HFF-Myc (cell line): ENCODE results near the gene NECAB2.

Experiments
- DNase-seq: peaks from one replicate; pipeline ENCODE4 v3.0.0-alpha.2; 2011; ENCODE audit warnings: low read depth; ENCODE audit errors: extremely low read depth
- H3K4me3 ChIP-seq: replicated peaks from 2 replicates; pipeline ENCODE4 v1.5.1; 2011; ENCODE audit warnings: low read depth, mild to moderate bottlenecking, control low read depth, low read length
- TF ChIP-seq, protein P1 (sequence below): IDR thresholded peaks from 2 replicates; pipeline ENCODE4 v1.5.1; 2012; ENCODE audit warnings: mild to moderate bottlenecking, low read depth, low read length, control low read depth; ENCODE audit errors: missing control alignments

The NECAB2 gene

DNA sequence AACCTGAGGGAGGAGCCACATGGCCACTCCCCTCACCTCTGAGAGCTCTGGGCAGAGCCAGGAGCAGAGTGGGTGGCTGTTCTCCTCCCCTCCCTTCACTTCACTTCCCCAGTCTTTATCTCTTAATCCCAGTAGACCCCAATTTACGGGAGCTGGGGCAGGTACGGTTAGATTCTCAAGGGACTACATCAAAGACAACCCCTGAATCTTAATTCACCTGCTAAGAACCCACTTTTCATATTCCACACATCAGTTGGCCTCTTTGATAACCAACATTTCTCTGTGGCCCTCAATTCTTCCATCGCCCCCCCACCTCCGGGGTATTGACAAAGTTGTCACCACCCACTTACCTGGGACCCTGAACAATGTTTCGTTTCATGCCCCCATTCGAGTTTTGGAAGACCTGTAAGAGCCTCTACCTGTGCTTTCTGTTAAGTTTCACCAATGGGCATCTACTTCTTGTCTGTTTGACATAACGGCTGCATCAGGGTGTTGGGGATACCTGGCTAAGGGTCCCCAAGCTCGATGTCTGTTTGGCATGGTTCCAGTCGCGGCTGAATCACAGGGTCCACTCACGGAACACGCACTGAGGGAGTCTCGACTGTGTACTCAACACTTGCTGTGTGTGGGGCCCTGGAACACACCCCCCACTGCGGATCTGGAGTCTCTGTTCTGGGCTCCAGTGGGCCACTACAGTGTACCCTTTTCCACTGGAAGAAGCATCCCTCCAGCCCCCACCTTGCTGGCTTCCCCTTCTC lies 46.7 kb downstream of the NECAB2 start:
- no peak for DNase-seq
- no peak overlapping the region for H3K4me3 ChIP-seq
- TF ChIP-seq, protein P1, sequence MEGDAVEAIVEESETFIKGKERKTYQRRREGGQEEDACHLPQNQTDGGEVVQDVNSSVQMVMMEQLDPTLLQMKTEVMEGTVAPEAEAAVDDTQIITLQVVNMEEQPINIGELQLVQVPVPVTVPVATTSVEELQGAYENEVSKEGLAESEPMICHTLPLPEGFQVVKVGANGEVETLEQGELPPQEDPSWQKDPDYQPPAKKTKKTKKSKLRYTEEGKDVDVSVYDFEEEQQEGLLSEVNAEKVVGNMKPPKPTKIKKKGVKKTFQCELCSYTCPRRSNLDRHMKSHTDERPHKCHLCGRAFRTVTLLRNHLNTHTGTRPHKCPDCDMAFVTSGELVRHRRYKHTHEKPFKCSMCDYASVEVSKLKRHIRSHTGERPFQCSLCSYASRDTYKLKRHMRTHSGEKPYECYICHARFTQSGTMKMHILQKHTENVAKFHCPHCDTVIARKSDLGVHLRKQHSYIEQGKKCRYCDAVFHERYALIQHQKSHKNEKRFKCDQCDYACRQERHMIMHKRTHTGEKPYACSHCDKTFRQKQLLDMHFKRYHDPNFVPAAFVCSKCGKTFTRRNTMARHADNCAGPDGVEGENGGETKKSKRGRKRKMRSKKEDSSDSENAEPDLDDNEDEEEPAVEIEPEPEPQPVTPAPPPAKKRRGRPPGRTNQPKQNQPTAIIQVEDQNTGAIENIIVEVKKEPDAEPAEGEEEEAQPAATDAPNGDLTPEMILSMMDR = no peak

DNA sequence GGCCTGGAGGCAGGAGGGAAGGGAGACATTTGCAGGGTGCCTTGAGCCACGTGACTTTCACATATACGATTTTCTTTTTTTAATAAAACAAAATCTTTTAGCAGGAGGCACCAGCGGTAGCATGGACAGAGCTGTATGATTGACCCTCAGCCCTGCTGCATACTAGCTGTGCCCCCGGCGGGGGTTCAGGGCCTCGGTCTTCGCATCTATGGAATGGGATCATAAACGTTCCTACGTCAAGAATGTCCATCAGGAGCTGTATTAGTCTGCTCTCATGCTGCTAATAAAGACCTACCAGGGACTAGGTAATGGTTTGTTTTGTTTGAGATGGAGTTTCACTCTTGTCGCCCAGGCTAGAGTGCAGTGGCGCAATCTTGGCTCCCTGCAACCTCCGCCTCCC lies 47.4 kb downstream of the NECAB2 start:
- TF ChIP-seq, protein P1 = no peak
- no peak overlapping the region for H3K4me3 ChIP-seq

DNA sequence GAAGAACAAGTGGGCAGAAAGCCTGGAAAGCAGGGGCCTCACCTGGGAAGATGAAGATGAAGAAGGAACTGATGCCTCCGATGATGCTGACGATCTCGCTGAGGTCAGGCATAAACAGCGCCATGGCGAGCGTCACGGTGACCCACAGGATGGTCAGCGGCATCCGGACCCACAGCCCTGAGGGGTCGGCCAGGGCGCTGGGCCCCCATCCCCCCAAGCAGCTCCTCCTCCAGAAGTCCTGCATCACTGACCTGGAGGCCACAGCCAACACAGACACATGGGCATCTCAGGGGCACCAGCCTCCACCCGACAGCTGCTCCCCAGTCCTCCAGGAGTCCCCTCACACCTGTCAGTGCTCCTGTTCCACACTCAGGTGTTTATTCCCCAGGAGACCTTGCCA lies 48.4 kb downstream of the NECAB2 start:
- no peak overlapping the region for H3K4me3 ChIP-seq
- TF ChIP-seq, protein P1 = no peak
- no peak for DNase-seq

More for the DNA sequence above, 47.4 kb downstream of the NECAB2 start:
- no peak for DNase-seq

DNA sequence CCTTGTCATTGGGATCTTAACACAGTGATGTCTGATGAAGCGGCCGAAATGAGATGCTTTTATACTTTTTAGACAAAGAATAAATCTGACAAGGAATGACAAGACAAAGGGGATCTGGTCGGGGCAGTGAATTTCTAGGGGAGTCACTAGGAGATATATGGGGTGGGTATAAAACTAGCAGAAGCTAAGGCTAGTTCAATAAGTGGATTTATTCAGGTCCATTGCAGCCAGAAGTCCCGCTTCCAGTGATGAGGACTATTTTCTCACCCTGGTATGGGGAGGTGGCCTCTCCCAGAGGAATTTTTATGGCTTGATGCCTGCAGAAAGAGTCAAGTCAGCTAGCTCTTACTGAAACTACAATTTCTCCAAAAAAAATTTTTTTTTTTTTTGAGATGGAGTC lies 50.7 kb downstream of the NECAB2 start:
- TF ChIP-seq, protein P1 = no peak
- DNase-seq = no peak
- H3K4me3 ChIP-seq = no peak overlapping the region

DNA sequence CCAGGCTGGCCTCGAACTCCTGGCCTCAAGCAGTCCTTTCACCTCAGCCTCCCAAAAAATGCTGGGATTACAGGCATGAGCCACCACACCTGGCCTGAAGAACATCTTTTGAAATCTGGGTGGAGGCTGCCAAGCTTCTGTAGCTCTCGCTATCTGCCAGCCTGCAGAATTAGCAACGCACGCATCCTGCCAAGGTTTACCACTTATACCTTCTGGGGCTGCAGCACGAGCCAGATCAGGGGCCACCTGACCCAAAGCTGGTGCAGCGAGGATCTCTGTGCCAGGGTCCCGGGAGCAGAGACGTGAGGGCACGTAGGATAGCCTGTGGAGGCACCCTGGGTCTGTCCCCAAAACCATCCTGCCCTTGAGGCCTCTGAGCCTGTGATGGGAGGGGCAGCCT lies 52.3 kb downstream of the NECAB2 start:
- no peak for DNase-seq
- TF ChIP-seq, protein P1 = no peak
- H3K4me3 ChIP-seq = no peak overlapping the region

DNA sequence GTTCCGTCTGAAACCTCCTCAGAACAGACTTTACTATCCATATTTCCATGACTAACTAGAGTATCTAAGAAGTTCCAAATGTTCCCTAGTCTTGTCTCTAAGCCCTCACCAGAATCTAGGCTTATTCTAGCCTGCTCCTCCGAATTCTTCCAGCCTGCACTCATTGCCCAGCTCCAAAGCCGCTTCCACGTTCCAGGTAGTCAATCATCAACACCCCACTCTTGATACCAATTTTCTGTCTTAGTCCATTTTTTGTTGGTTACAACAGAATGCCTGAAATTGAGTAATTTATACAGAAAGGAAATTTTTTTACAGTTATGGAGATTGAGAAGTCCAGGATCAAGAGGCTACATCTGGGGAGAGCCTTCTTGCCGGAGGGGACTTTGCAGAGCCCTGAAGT lies 53.4 kb downstream of the NECAB2 start:
- no peak for DNase-seq
- no peak overlapping the region for H3K4me3 ChIP-seq
- TF ChIP-seq, protein P1 = no peak

DNA sequence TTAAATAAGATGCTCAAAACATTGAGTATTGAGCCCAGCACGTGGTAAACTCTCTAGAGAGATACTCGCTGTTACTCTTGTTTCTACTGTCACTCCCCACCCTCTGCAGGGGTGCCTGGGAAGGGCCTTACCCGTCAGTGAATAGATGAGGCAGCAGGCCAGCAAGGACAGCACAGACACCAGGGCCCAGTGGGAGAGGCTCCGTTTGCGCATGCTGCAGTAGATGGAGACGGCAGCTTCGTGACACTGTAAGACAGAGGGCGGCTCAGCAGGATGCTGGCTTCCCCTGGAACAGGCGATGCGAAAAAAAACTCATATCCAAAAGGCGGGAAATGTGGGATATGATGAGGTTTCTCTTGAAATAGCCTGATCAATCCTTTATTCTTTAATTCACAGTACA lies 54.6 kb downstream of the NECAB2 start:
- TF ChIP-seq, protein P1 = no peak
- H3K4me3 ChIP-seq = no peak overlapping the region
- no peak for DNase-seq
